Type B pancreatic cell (in vitro differentiated cells): ENCODE measurements around the gene RPL7A. TPM values are rescaled to one million over a fixed set of nuclear protein-coding genes. Genes with fewer than 3 reads are reported as not detected.

Experiments
- total RNA-seq: library from RNA; stranded (reverse); gene quantifications from 2 replicates; pipeline ENCODE4 v1.2.1, GENCODE V29; 2021; ENCODE audit warnings: low replicate concordance

RPL7A gene
- total RNA-seq, 1 donor from 2014 or later = 2,715 TPM

Other genes starting within 250 kb of the RPL7A start
- 64.8 and 86.3 TPM in 2 replicates for gene RALGDS, start 227.0 kb upstream of the RPL7A start, total RNA-seq
- 21.0 and 54.9 TPM in 2 replicates for gene GBGT1, start 184.3 kb upstream of the RPL7A start, total RNA-seq
- not detected in 2 replicates for gene OBP2B, start 139.0 kb upstream of the RPL7A start, total RNA-seq
- gene ABO, start 73.0 kb upstream of the RPL7A start, total RNA-seq = 3.7 and 5.6 TPM in 2 replicates
- gene SURF6, start 12.0 kb upstream of the RPL7A start, total RNA-seq = 24.9 and 26.5 TPM in 2 replicates
- 34.0 and 38.2 TPM in 2 replicates for gene MED22, start 87 bp upstream of the RPL7A start, total RNA-seq
- gene SURF1, start 8.3 kb downstream of the RPL7A start, total RNA-seq = 40.8 and 46.9 TPM in 2 replicates
- gene SURF2, start 8.3 kb downstream of the RPL7A start, total RNA-seq = 21.3 and 23.5 TPM in 2 replicates
- 173 and 224 TPM in 2 replicates for gene SURF4, start 27.8 kb downstream of the RPL7A start, total RNA-seq
- gene STKLD1, start 28.1 kb downstream of the RPL7A start, total RNA-seq = 1.00 and 3.9 TPM in 2 replicates
- gene REXO4, start 69.8 kb downstream of the RPL7A start, total RNA-seq = 26.5 and 28.9 TPM in 2 replicates
- 4.4 and 12.9 TPM in 2 replicates for gene ADAMTS13, start 74.1 kb downstream of the RPL7A start, total RNA-seq
- gene CACFD1, start 111.8 kb downstream of the RPL7A start, total RNA-seq = 45.6 and 51.9 TPM in 2 replicates
- 8.2 and 9.7 TPM in 2 replicates for gene SLC2A6, start 130.9 kb downstream of the RPL7A start, total RNA-seq
- not detected in 2 replicates for gene MYMK, start 176.7 kb downstream of the RPL7A start, total RNA-seq
- gene ADAMTSL2, start 186.5 kb downstream of the RPL7A start, total RNA-seq = 0.57 and 0.65 TPM in 2 replicates